H1 (cell line): ENCODE results near the gene TRIM62. TPM values are rescaled to one million over a fixed set of nuclear protein-coding genes. Genes with fewer than 3 reads are reported as not detected.

Experiments used
- CTCF ChIA-PET: fragments of 300-600 bp; sonication (Branson Sonifier 250); formaldehyde crosslinking; loops from one replicate; lab custom pipeline; 2021; ENCODE audit not compliant: partially characterized antibody; lab: Charles Lee
- POLR2A ChIA-PET: fragments of 300-600 bp; sonication (Branson Sonifier 250); formaldehyde crosslinking; loops from one replicate; lab custom pipeline; 2021; ENCODE audit warnings: inconsistent platforms; ENCODE audit not compliant: partially characterized antibody; lab: Charles Lee
- DNase-seq, 2 experiments: peaks; one replicate each; pipeline versions ENCODE4 v3.0.0 to v3.0.0-alpha.2; 2010 to 2022; ENCODE audit warnings: low spot score in 2 of 2, low read depth in 1 of 2, mixed read lengths in 1 of 2
- FAIRE-seq: peaks from 2 replicates; lab custom pipeline; 2011; peaks lifted over from hg19 to GRCh38; lab: Jason Lieb, UNC
- H2AFZ ChIP-seq: 2 replicates; pipeline ENCODE4 v1.8.1; 2012; ENCODE audit warnings: low read length, inconsistent platforms
- H2AK5ac ChIP-seq: 2 replicates; pipeline ENCODE4 v1.6.1; 2013; ENCODE audit warnings: low read depth, low read length
- H2BK120ac ChIP-seq: replicated peaks from 2 replicates; pipeline ENCODE3; 2013; ENCODE audit warnings: low read depth, low read length, inconsistent platforms
- H2BK12ac ChIP-seq: 2 replicates; pipeline ENCODE4 v1.6.1; 2013; ENCODE audit warnings: low read depth, low read length
- H2BK15ac ChIP-seq: 2 replicates; pipeline ENCODE4 v1.6.1; 2013; ENCODE audit warnings: low read length
- H2BK20ac ChIP-seq: 2 replicates; pipeline ENCODE4 v1.6.1; 2013; ENCODE audit warnings: low read length
- H2BK5ac ChIP-seq: 2 replicates; pipeline ENCODE4 v1.6.1; 2013; ENCODE audit warnings: low read depth, low read length
- H3K14ac ChIP-seq: 2 replicates; pipeline ENCODE4 v1.6.1; 2013; ENCODE audit warnings: inconsistent platforms; ENCODE audit not compliant: insufficient read length
- H3K18ac ChIP-seq: 2 replicates; pipeline ENCODE4 v1.6.1; 2013; ENCODE audit warnings: low read length; ENCODE audit errors: extremely low read depth
- H3K23ac ChIP-seq: 2 replicates; pipeline ENCODE4 v1.6.1; 2013; ENCODE audit warnings: inconsistent platforms; ENCODE audit not compliant: insufficient read length
- H3K23me2 ChIP-seq: 2 replicates; pipeline ENCODE4 v1.6.1; 2013; ENCODE audit warnings: low read depth, low read length
- H3K27ac ChIP-seq: 2 replicates; pipeline ENCODE4 v1.6.1; 2011; ENCODE audit warnings: low read depth, low read length, inconsistent platforms
- H3K27me3 ChIP-seq, 4 experiments: replicated peaks in 1 of 4; 1 replicate in 1 of 4; 2 replicates in 3 of 4; pipeline versions ENCODE4 v1.6.1 to v1.8.1; 2011 to 2013; ENCODE audit warnings: low read length in 3 of 4, mild to moderate bottlenecking in 3 of 4, inconsistent platforms in 2 of 4, mixed read lengths in 2 of 4, moderate library complexity in 1 of 4; ENCODE audit not compliant: control insufficient read depth in 3 of 4, insufficient read depth in 3 of 4; ENCODE audit errors: extremely low read depth in 1 of 4
- H3K36me3 ChIP-seq, 4 experiments: 2 replicates each; pipeline versions ENCODE4 v1.6.1 to v1.8.1; 2011 to 2013; ENCODE audit warnings: mild to moderate bottlenecking in 4 of 4, low read length in 3 of 4, moderate library complexity in 2 of 4, control low read depth in 1 of 4, inconsistent platforms in 1 of 4; ENCODE audit not compliant: insufficient read depth in 4 of 4, control insufficient read depth in 2 of 4
- H3K4ac ChIP-seq: replicated peaks from 2 replicates; pipeline ENCODE3; 2013; ENCODE audit warnings: low read length, low read depth, mixed read lengths, inconsistent platforms; ENCODE audit not compliant: insufficient read length
- H3K4me1 ChIP-seq, 4 experiments: replicated peaks in 1 of 4; 1 replicate in 1 of 4; 2 replicates in 3 of 4; pipeline versions ENCODE4 v1.6.1 to v1.8.1; 2011 to 2013; ENCODE audit warnings: low read length in 3 of 4, inconsistent platforms in 2 of 4, mixed read lengths in 1 of 4; ENCODE audit not compliant: insufficient read depth in 4 of 4, control insufficient read depth in 3 of 4
- H3K4me2 ChIP-seq, 2 experiments: 2 replicates each; pipeline versions ENCODE4 v1.6.1 to v1.8.1; 2011 to 2013; ENCODE audit warnings: low read depth in 2 of 2, low read length in 2 of 2, control low read depth in 1 of 2, inconsistent platforms in 1 of 2, mild to moderate bottlenecking in 1 of 2; ENCODE audit not compliant: insufficient read depth in 1 of 2
- H3K4me3 ChIP-seq, 4 experiments: fragments of 200-600, 300-600 bp in 1 of 4; sonication (generic), shearing (Covaris generic), sonication (Bioruptor Twin) in 1 of 4; 2 replicates each; pipeline versions ENCODE4 v1.5.1 to v1.8.1; 2011 to 2016; ENCODE audit warnings: low read length in 4 of 4, low read depth in 3 of 4, control low read depth in 2 of 4, inconsistent platforms in 2 of 4, mild to moderate bottlenecking in 2 of 4, mixed read lengths in 1 of 4, moderate library complexity in 1 of 4; ENCODE audit not compliant: insufficient read depth in 2 of 4; ENCODE audit errors: extremely low read depth in 1 of 4
- H3K56ac ChIP-seq: replicated peaks from 2 replicates; pipeline ENCODE3; 2013; ENCODE audit warnings: low read depth, mild to moderate bottlenecking, mixed read lengths, low read length, inconsistent platforms; ENCODE audit not compliant: insufficient read length
- H3K79me1 ChIP-seq: 2 replicates; pipeline ENCODE4 v1.6.1; 2013; ENCODE audit warnings: low read depth, low read length, control low read depth
- H3K79me2 ChIP-seq, 2 experiments: 2 replicates each; pipeline versions ENCODE4 v1.6.1 to v1.8.1; 2012 to 2013; ENCODE audit warnings: low read length in 2 of 2, mild to moderate bottlenecking in 2 of 2, inconsistent platforms in 1 of 2; ENCODE audit not compliant: insufficient read depth in 2 of 2, control insufficient read depth in 1 of 2
- H3K9ac ChIP-seq, 4 experiments: replicated peaks in 1 of 4; 1 replicate in 1 of 4; 2 replicates in 3 of 4; pipeline versions ENCODE4 v1.6.1 to v1.8.1; 2011 to 2013; ENCODE audit warnings: low read depth in 3 of 4, low read length in 3 of 4, control low read depth in 2 of 4, mild to moderate bottlenecking in 2 of 4, moderate library complexity in 2 of 4, inconsistent platforms in 1 of 4; ENCODE audit errors: extremely low read depth in 1 of 4
- H3K9me3 ChIP-seq, 2 experiments: 2 replicates each; pipeline versions ENCODE4 v1.6.1 to v1.8.1; 2012 to 2013; ENCODE audit warnings: mild to moderate bottlenecking in 2 of 2, moderate library complexity in 2 of 2, control low read depth in 1 of 2, inconsistent platforms in 1 of 2, low read depth in 1 of 2, low read length in 1 of 2, mixed read lengths in 1 of 2; ENCODE audit not compliant: insufficient read depth in 2 of 2
- H4K20me1 ChIP-seq, 2 experiments: replicated peaks in 1 of 2; 2 replicates each; pipeline versions ENCODE3 to v1.8.1; 2011 to 2013; ENCODE audit warnings: inconsistent platforms in 2 of 2, low read length in 2 of 2, mild to moderate bottlenecking in 1 of 2; ENCODE audit not compliant: insufficient read depth in 2 of 2, control insufficient read depth in 1 of 2
- H4K5ac ChIP-seq: 2 replicates; pipeline ENCODE4 v1.6.1; 2013; ENCODE audit warnings: low read length, low read depth, mixed read lengths, inconsistent platforms; ENCODE audit not compliant: insufficient read length
- H4K8ac ChIP-seq: 2 replicates; pipeline ENCODE4 v1.8.0; 2013; ENCODE audit warnings: mild to moderate bottlenecking, moderate library complexity, low read length, inconsistent platforms; ENCODE audit not compliant: insufficient read depth; ENCODE audit errors: extremely low read depth
- H4K91ac ChIP-seq: replicated peaks from 2 replicates; pipeline ENCODE3; 2013; ENCODE audit warnings: low read length, mixed read lengths, inconsistent platforms; ENCODE audit not compliant: insufficient read length
- BCL11A ChIP-seq, 2 experiments: IDR thresholded peaks; one replicate each; pipeline ENCODE4 v1.6.1; 2011; ENCODE audit warnings: low read depth in 2 of 2, low read length in 2 of 2, mild to moderate bottlenecking in 2 of 2
- EZH2 ChIP-seq: fragments of 200-600 bp; sonication (generic); IDR thresholded peaks from 2 replicates; pipeline ENCODE4 v1.7.1; 2012; ENCODE audit warnings: low read depth, mild to moderate bottlenecking, moderate library complexity, low read length, inconsistent platforms; ENCODE audit not compliant: severe bottlenecking
- JUND ChIP-seq: IDR thresholded peaks from 2 replicates; pipeline ENCODE4 v1.6.1; 2011; ENCODE audit warnings: mild to moderate bottlenecking, improper control_type of control experiment, low read length
- TBP ChIP-seq: IDR thresholded peaks from 2 replicates; pipeline ENCODE4 v1.6.1; 2011; ENCODE audit warnings: low read depth, low read length, improper control_type of control experiment
- polyA plus RNA-seq, 7 experiments: library from polyadenylated mRNA; depleted of rRNA in 3 of 7; stranded (reverse) in 5 of 7; unstranded in 2 of 7; fragments of >200 nt in 5 of 7; fragments of 200-250 nt in 2 of 7; gene quantifications; 1 replicate in 5 of 7; 2 replicates in 1 of 7; 4 replicates in 1 of 7; pipeline versions ENCODE4 v1.2.1 to v1.2.3, GENCODE V29; 2011 to 2013; ENCODE audit warnings: missing spikeins in 2 of 7, mixed read lengths in 2 of 7
- total RNA-seq: library from RNA; stranded (reverse); fragmentation: NEBNext Ultra II Directional; extraction: Animal tissue kit (Norgen Biotek cat#: 25700); gene quantifications from 2 replicates; pipeline ENCODE4 v1.2.1, GENCODE V29; 2021

Gene TRIM62
- total and polyA plus RNA-seq, 2 of the 8 experiments (the other 6 are each of a cell fraction or from before 2014, with no cell fraction given), result 6.3 to 10.8 TPM

DNA sequence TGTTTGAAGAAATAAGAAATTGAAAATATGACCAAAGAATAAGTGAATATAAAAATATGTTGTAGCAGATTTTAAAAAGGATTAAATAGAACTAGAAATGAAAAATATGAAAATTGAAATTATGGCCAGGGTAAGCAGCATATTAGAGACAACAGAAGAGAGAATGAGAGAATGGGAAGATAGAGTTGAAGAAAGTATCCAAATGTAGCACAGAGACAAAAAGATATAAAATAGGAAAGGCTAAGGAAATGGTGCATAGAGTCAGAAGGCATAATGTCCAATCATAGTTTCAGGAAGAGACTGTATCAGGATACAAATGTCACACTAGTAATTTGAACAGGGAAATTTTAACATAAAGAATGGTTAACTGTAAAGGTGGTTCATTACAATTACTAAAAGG is 71.4 kb downstream of the TRIM62 start:
- no peaks in the 10 kb centered on the region for H3K23me2 ChIP-seq
- H2AK5ac ChIP-seq, result no peak overlapping the region
- H3K9ac ChIP-seq, result no peak overlapping the region
- no peak overlapping the region for H3K4ac ChIP-seq
- no peak overlapping the region for H3K56ac ChIP-seq
- H2BK120ac ChIP-seq, result no peak overlapping the region
- no peaks in the 10 kb centered on the region for H3K79me1 ChIP-seq
- H4K5ac ChIP-seq, result no peak overlapping the region
- DNase-seq, result no peak
- no peak overlapping the region for H4K91ac ChIP-seq
- no peak overlapping the region for H2BK15ac ChIP-seq
- no peak for FAIRE-seq
- no peak overlapping the region for H3K4me2 ChIP-seq
- no peaks in the 10 kb centered on the region for H4K20me1 ChIP-seq
- ChIA-PET POLR2A (no interaction called here), CTCF (interaction anchor here (1.0 to 2.0 kb wide), 3 partner anchors 16 to 185 kb away, joined by 3 to 5 read pairs (median 4); no protein-coding TSS in a partner anchor)
- H4K8ac ChIP-seq, result no peak overlapping the region
- H3K4me3 ChIP-seq, result no peak overlapping the region
- no peak overlapping the region for H3K27ac ChIP-seq
- H3K14ac ChIP-seq, result no peak overlapping the region
- 0 out of 7 replicates have a peak, but pooled peaks cover 0 to 2% (median 0%) of the 10 kb centered on the region in 4 experiments for H3K27me3 ChIP-seq
- no peak overlapping the region for H2BK20ac ChIP-seq
- no peak overlapping the region for H2AFZ ChIP-seq
- no peak for TF ChIP-seq EZH2
- no peak for TF ChIP-seq TBP
- no peak for TF ChIP-seq JUND
- TF ChIP-seq BCL11A (IDR thresholded peaks at IDR 0.05; ENCODE audit: low read depth in 2 of 2, low read length in 2 of 2), result no peak
- H3K9me3 ChIP-seq, result no peaks in the 10 kb centered on the region; a peak in 1 of 4 replicates
- no peak overlapping the region for H2BK5ac ChIP-seq
- H3K79me2 ChIP-seq, result no peaks in the 10 kb centered on the region
- no peaks in the 10 kb centered on the region for H3K4me1 ChIP-seq
- H2BK12ac ChIP-seq, result no peak overlapping the region
- no peak overlapping the region for H3K18ac ChIP-seq
- H3K36me3 ChIP-seq, result no peaks in the 10 kb centered on the region
- H3K23ac ChIP-seq, result no peak overlapping the region
